Right atrium auricular region (tissue), 2 donors: ENCODE data around the gene LRRC28. TPM values are rescaled to one million over a fixed set of nuclear protein-coding genes. Genes with fewer than 3 reads are reported as not detected.

Source experiments
- DNase-seq: peaks from one replicate; pipeline ENCODE4 v3.0.0-alpha.2; 2019; ENCODE audit warnings: low spot score
- H3K27ac ChIP-seq, 2 donors: fragments of 200-600 bp; sonication (generic); 1 replicate in 1 of 2; 2 replicates in 1 of 2; pipeline ENCODE4 v1.5.1; 2016 to 2019
- H3K27me3 ChIP-seq, 2 donors: fragments of 200-600 bp; sonication (generic); one replicate each; pipeline versions ENCODE4 v1.5.1 to v1.6.0; 2017 to 2019
- H3K36me3 ChIP-seq: fragments of 200-600 bp; sonication (generic); one replicate; pipeline ENCODE4 v1.5.1; 2016
- H3K4me1 ChIP-seq, 2 donors: fragments of 200-600 bp; sonication (generic); one replicate each; pipeline versions ENCODE4 v1.5.1 to v1.6.0; 2017 to 2019
- H3K4me3 ChIP-seq, 2 donors: fragments of 200-600 bp; sonication (generic); 1 replicate in 1 of 2; 2 replicates in 1 of 2; pipeline ENCODE4 v1.5.1; 2017 to 2019; ENCODE audit warnings: mild to moderate bottlenecking in 1 of 2, moderate library complexity in 1 of 2
- H3K9me3 ChIP-seq, 2 donors: fragments of 200-600 bp; sonication (generic); one replicate each; pipeline ENCODE4 v1.5.1; 2019
- CTCF ChIP-seq, 2 donors: fragments of 200-600 bp; sonication (generic); IDR thresholded peaks; one replicate each; pipeline ENCODE4 v1.5.1; 2019; ENCODE audit warnings: antibody characterized with exemption in 2 of 2
- total RNA-seq, 2 donors: library from RNA; depleted of rRNA; stranded (reverse); fragments of >200 nt; gene quantifications; one replicate each; pipeline ENCODE4 v1.1.0, GENCODE V29; 2016

The LRRC28 gene
- total RNA-seq, 2 donors from 2014 or later: 29.8 to 34.5 TPM

GRCh38 chr15:99241752-99242151, 9.5 kb upstream of the LRRC28 start:
- H3K9me3 ChIP-seq: no peaks in the 10 kb centered on the region
- TF ChIP-seq CTCF (IDR thresholded peaks at IDR 0.05): no peak
- peaks cover 18% of the 10 kb centered on the region for H3K36me3 ChIP-seq
- no peak overlapping the region for H3K27ac ChIP-seq
- DNase-seq: no peak
- no peaks in the 10 kb centered on the region for H3K4me1 ChIP-seq
- no peak overlapping the region for H3K4me3 ChIP-seq
- no peaks in the 10 kb centered on the region for H3K27me3 ChIP-seq

- DNase-seq: no peak
- Histone ChIP-seq H3K27ac (no peak overlapping the region), H3K27me3 (no peaks in the 10 kb centered on the region), H3K36me3 (peaks cover 9% of the 10 kb centered on the region), H3K4me1 (peaks cover 0 to 17% of the 10 kb centered on the region in 2 donors), H3K9me3 (no peaks in the 10 kb centered on the region), H3K4me3 (no peak overlapping the region)
- no peak for TF ChIP-seq CTCF (IDR thresholded peaks at IDR 0.05)
Observed at GRCh38 chr15:99244306-99244705, 7.0 kb upstream of the LRRC28 start.

GRCh38 chr15:99247062-99247461, 4.2 kb upstream of the LRRC28 start:
- DNase-seq: no peak
- Histone ChIP-seq H3K4me1 (peaks cover 0 to 29% of the 10 kb centered on the region in 2 donors), H3K27me3 (no peaks in the 10 kb centered on the region), H3K36me3 (peaks cover 8% of the 10 kb centered on the region), H3K9me3 (no peaks in the 10 kb centered on the region), H3K27ac (no peak overlapping the region), H3K4me3 (no peak overlapping the region)
- TF ChIP-seq CTCF (IDR thresholded peaks at IDR 0.05): no peak

- no peaks in the 10 kb centered on the region for H3K9me3 ChIP-seq
- H3K4me3 ChIP-seq: peak overlapping the region; percentile 74 to 88
- DNase-seq: no peak
- H3K4me1 ChIP-seq: peaks cover 0 to 37% of the 10 kb centered on the region in 2 donors
- H3K27ac ChIP-seq: peak overlapping the region; percentile 92 to 96
- TF ChIP-seq CTCF (IDR thresholded peaks at IDR 0.05): no peak
- peaks cover 8% of the 10 kb centered on the region for H3K36me3 ChIP-seq
- no peaks in the 10 kb centered on the region for H3K27me3 ChIP-seq
Observed at GRCh38 chr15:99248000-99248715, 3.1 kb upstream of the LRRC28 start.

GRCh38 chr15:99249270-99249841, 1.9 kb upstream of the LRRC28 start, which contains the start of gene TTC23:
Gene TTC23 (minus strand): TSS chr15:99249581. CDS start chr15:99228712, 20,869 bp downstream.
- H3K27ac ChIP-seq: peak within 1 kb of the TSS; percentile 92 to 96
- H3K9me3 ChIP-seq: no peaks in the 10 kb centered on the region
- peak within 1 kb of the TSS; percentile 74 to 88 for H3K4me3 ChIP-seq
- H3K4me1 ChIP-seq: peaks cover 0 to 41% of the 10 kb centered on the region in 2 donors
- no peak for TF ChIP-seq CTCF (IDR thresholded peaks at IDR 0.05)
- no peaks in the 10 kb centered on the region for H3K27me3 ChIP-seq
- peaks cover 8% of the 10 kb centered on the region for H3K36me3 ChIP-seq
- DNase-seq: peak; percentile 60
